HCT116 (cell line): ENCODE data around the gene PHF14. TPM values are rescaled to one million over a fixed set of nuclear protein-coding genes. Genes with fewer than 3 reads are reported as not detected.

Experiments used
- ATAC-seq: fragments of 200-7000 bp; cut with Tn5 transposase; 2 replicates; pipeline ENCODE4 v1.9.1; 2020; ENCODE audit warnings: mild to moderate bottlenecking, moderate library complexity
- BruUV-seq: library from RNA; stranded (reverse); fragments of 400-500 nt; replicated peaks from 2 replicates; lab custom pipeline; 2021; lab: Mats Ljungman, UMichigan
- CTCF ChIA-PET: fragments of 300-600 bp; sonication (Branson Sonifier 250); formaldehyde crosslinking; loops from one replicate; lab custom pipeline; 2021; ENCODE audit warnings: antibody characterized with exemption; lab: Charles Lee
- POLR2A ChIA-PET: fragments of 300-600, 350-600 bp; sonication (Branson Sonifier 250); formaldehyde crosslinking; loops from one replicate; lab custom pipeline; 2021; ENCODE audit warnings: antibody characterized with exemption; lab: Charles Lee
- RAD21 ChIA-PET, 2 experiments: fragments of 300-600 bp; sonication (Branson Sonifier 250); formaldehyde crosslinking; loops; one replicate each; lab custom pipeline; 2023; ENCODE audit warnings: low total read pairs in 2 of 2; ENCODE audit not compliant: uncharacterized antibody in 2 of 2, unreplicated experiment in 2 of 2, low non-redundant PET in 1 of 2; lab: Charles Lee
- DNase-seq: peaks from one replicate; pipeline ENCODE4 v3.0.0-alpha.2; 2010; ENCODE audit warnings: low read depth, low spot score
- H2AFZ ChIP-seq: fragments of 200-600 bp; shearing (Covaris generic), sonication (generic); 2 replicates; pipeline ENCODE4 v1.6.1; 2017; ENCODE audit warnings: low read depth, mixed run types, mixed read lengths, antibody characterized with exemption, low read length; ENCODE audit not compliant: poor library complexity, severe bottlenecking
- H3K27ac ChIP-seq: 2 replicates; pipeline ENCODE4 v1.5.1; 2012; ENCODE audit warnings: low read depth, low read length
- H3K27me3 ChIP-seq: fragments of 200-600 bp; sonication (generic); 2 replicates; pipeline ENCODE4 v1.6.1; 2016; ENCODE audit warnings: mixed run types, low read length, mixed read lengths; ENCODE audit not compliant: insufficient read depth
- H3K36me3 ChIP-seq, 2 experiments: fragments of 200-500 bp in 1 of 2; fragments of 200-600 bp in 1 of 2; sonication (Bioruptor generic) in 1 of 2; sonication (generic) in 1 of 2; 2 replicates each; pipeline versions ENCODE4 v1.5.1 to v1.6.1; 2014 to 2016; ENCODE audit warnings: low read length in 2 of 2, inconsistent platforms in 1 of 2, mixed read lengths in 1 of 2, mixed run types in 1 of 2; ENCODE audit not compliant: insufficient read depth in 2 of 2, control insufficient read depth in 1 of 2
- H3K4me1 ChIP-seq, 2 experiments: fragments of 200-600 bp in 1 of 2; sonication (generic) in 1 of 2; 2 replicates each; pipeline versions ENCODE4 v1.5.1 to v1.6.1; 2012 to 2017; ENCODE audit warnings: low read length in 2 of 2, inconsistent platforms in 1 of 2, mild to moderate bottlenecking in 1 of 2, mixed read lengths in 1 of 2, mixed run types in 1 of 2, moderate library complexity in 1 of 2; ENCODE audit not compliant: insufficient read depth in 2 of 2, control insufficient read depth in 1 of 2
- H3K4me2 ChIP-seq: fragments of 200-600 bp; sonication (generic); 2 replicates; pipeline ENCODE4 v1.6.1; 2017; ENCODE audit warnings: mixed run types, low read length, mixed read lengths
- H3K4me3 ChIP-seq, 2 experiments: fragments of 200-600 bp in 1 of 2; sonication (generic) in 1 of 2; replicated peaks in 1 of 2; 2 replicates each; pipeline ENCODE4 v1.5.1; 2011 to 2016; ENCODE audit warnings: low read length in 2 of 2, control low read depth in 1 of 2, low read depth in 1 of 2, mild to moderate bottlenecking in 1 of 2, mixed read lengths in 1 of 2, mixed run types in 1 of 2
- H3K79me2 ChIP-seq: fragments of 200-600 bp; sonication (generic); 2 replicates; pipeline ENCODE4 v1.6.1; 2017; ENCODE audit warnings: mild to moderate bottlenecking, mixed run types, low read length, moderate library complexity, mixed read lengths; ENCODE audit not compliant: insufficient read depth
- H3K9ac ChIP-seq: fragments of 200-600 bp; sonication (generic); 2 replicates; pipeline ENCODE4 v1.6.1; 2016; ENCODE audit warnings: low read length, mixed read lengths
- H3K9me2 ChIP-seq: fragments of 200-600 bp; sonication (generic), shearing (Covaris generic); 2 replicates; pipeline ENCODE4 v1.6.1; 2017; ENCODE audit warnings: mixed run types, mild to moderate bottlenecking, moderate library complexity; ENCODE audit not compliant: insufficient read depth
- H3K9me3 ChIP-seq, 2 experiments: fragments of 200-500 bp in 1 of 2; fragments of 200-600 bp in 1 of 2; sonication (Bioruptor generic) in 1 of 2; sonication (generic) in 1 of 2; 2 replicates each; pipeline ENCODE4 v1.6.1; 2014 to 2017; ENCODE audit warnings: low read length in 2 of 2, mixed read lengths in 2 of 2, inconsistent platforms in 1 of 2, low read depth in 1 of 2, mild to moderate bottlenecking in 1 of 2, mixed run types in 1 of 2, moderate library complexity in 1 of 2; ENCODE audit not compliant: control insufficient read depth in 1 of 2, insufficient read depth in 1 of 2
- H4K20me1 ChIP-seq: fragments of 200-600 bp; sonication (generic), shearing (Covaris generic); 2 replicates; pipeline ENCODE4 v1.6.1; 2017; ENCODE audit warnings: mixed run types, mild to moderate bottlenecking, moderate library complexity; ENCODE audit not compliant: insufficient read depth
- CBX3 ChIP-seq: IDR thresholded peaks from 2 replicates; pipeline ENCODE4 v1.6.1; 2012; ENCODE audit warnings: low read depth
- CEBPB ChIP-seq: IDR thresholded peaks from 2 replicates; pipeline ENCODE4 v1.6.1; 2012; ENCODE audit warnings: low read depth
- EGR1 ChIP-seq: IDR thresholded peaks from 2 replicates; pipeline ENCODE4 v1.6.1; 2012; ENCODE audit warnings: low read depth
- ELF1 ChIP-seq: IDR thresholded peaks from 2 replicates; pipeline ENCODE4 v1.6.1; 2012; ENCODE audit warnings: low read depth, borderline replicate concordance
- EZH2 ChIP-seq: fragments of 200-600 bp; sonication (generic); IDR thresholded peaks from 2 replicates; pipeline ENCODE4 v1.6.1; 2017; ENCODE audit warnings: antibody characterized with exemption, mixed run types
- EZH2phosphoT487 ChIP-seq: fragments of 200-600 bp; IDR thresholded peaks from 2 replicates; pipeline ENCODE4 v1.6.1; 2018; ENCODE audit warnings: antibody characterized with exemption, borderline replicate concordance
- FOSL1 ChIP-seq: IDR thresholded peaks from 2 replicates; pipeline ENCODE4 v1.6.1; 2012; ENCODE audit warnings: low read depth
- JUND ChIP-seq: IDR thresholded peaks from 2 replicates; pipeline ENCODE4 v1.6.1; 2012
- POLR2A ChIP-seq: IDR thresholded peaks from 2 replicates; pipeline ENCODE4 v1.7.0; 2011; ENCODE audit warnings: borderline replicate concordance; ENCODE audit not compliant: insufficient read depth, insufficient read length; ENCODE audit errors: extremely low read depth
- POLR2AphosphoS5 ChIP-seq: IDR thresholded peaks from 2 replicates; pipeline ENCODE4 v1.6.1; 2011; ENCODE audit warnings: mild to moderate bottlenecking, low read depth, low read length, moderate library complexity
- RAD21 ChIP-seq: IDR thresholded peaks from 2 replicates; pipeline ENCODE4 v1.6.1; 2012; ENCODE audit warnings: low read depth, mild to moderate bottlenecking
- SIN3A ChIP-seq: IDR thresholded peaks from 2 replicates; pipeline ENCODE4 v1.6.1; 2012; ENCODE audit warnings: low read depth
- SP1 ChIP-seq: IDR thresholded peaks from 2 replicates; pipeline ENCODE4 v1.6.1; 2012; ENCODE audit warnings: low read depth
- SRF ChIP-seq: IDR thresholded peaks from 2 replicates; pipeline ENCODE4 v1.6.1; 2012; ENCODE audit warnings: low read depth
- TCF7L2 ChIP-seq: IDR thresholded peaks from 2 replicates; pipeline ENCODE4 v1.7.0; 2011; ENCODE audit warnings: borderline replicate concordance, inconsistent platforms; ENCODE audit not compliant: insufficient read depth, insufficient read length; ENCODE audit errors: extremely low read depth
- YY1 ChIP-seq: IDR thresholded peaks from 2 replicates; pipeline ENCODE4 v1.6.1; 2011; ENCODE audit warnings: low read length, low read depth, moderate library complexity, mild to moderate bottlenecking; ENCODE audit not compliant: insufficient replicate concordance; ENCODE audit errors: extremely low read depth
- ZNF274 ChIP-seq: fragments of 200-500 bp; sonication (Bioruptor generic); IDR thresholded peaks from 2 replicates; pipeline ENCODE4 v1.6.1; 2014; ENCODE audit warnings: mild to moderate bottlenecking, low read depth, low read length, inconsistent platforms
- intact Hi-C: fragments of 100-400 bp; cut with micrococcal nuclease; formaldehyde crosslinking; loops from 2 replicates; pipeline ENCODE4 v1.10.0; 2022
- total RNA-seq: library from RNA; stranded (reverse); gene quantifications from one replicate; pipeline ENCODE4 v1.2.1, GENCODE V29; 2021; ENCODE audit not compliant: unreplicated experiment
- TF ChIP-seq, protein P1 (sequence below): IDR thresholded peaks from 2 replicates; pipeline ENCODE4 v1.6.1; 2012
- TF ChIP-seq, protein P2 (sequence below): IDR thresholded peaks from 2 replicates; pipeline ENCODE4 v1.6.1; 2012; ENCODE audit warnings: low read depth
- TF ChIP-seq, protein P3 (sequence below): IDR thresholded peaks from 2 replicates; pipeline ENCODE4 v1.6.1; 2012

Gene PHF14
- total RNA-seq, 1 experiment from 2014 or later, result 13.8 TPM

DNA sequence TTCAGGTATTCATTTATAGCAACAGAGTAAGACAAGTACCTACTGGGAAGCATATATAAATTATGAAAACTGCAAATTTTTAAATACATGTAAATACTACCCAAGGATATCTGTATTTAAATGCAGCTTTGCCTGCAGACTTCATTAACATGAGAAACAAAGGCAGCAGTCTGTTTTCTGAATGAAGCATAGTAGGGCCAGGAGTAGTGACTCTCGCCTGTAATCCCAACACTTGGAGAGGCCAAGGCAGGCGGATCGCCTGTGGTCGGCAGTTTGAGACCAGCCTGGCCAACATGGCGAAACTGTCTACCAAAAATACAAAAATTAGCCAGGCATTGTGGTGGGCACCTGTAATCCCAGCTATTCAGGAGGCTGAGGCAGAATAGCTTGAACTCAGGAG, 42.5 kb upstream of the PHF14 start (continued):
- TF ChIP-seq CBX3, result no peak
- TF ChIP-seq EGR1, result no peak
- TF ChIP-seq, protein P1, sequence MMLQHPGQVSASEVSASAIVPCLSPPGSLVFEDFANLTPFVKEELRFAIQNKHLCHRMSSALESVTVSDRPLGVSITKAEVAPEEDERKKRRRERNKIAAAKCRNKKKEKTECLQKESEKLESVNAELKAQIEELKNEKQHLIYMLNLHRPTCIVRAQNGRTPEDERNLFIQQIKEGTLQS, result no peak
- no peak for TF ChIP-seq CEBPB
- no peak for TF ChIP-seq YY1
- TF ChIP-seq TCF7L2, result no peak
- TF ChIP-seq, protein P2, sequence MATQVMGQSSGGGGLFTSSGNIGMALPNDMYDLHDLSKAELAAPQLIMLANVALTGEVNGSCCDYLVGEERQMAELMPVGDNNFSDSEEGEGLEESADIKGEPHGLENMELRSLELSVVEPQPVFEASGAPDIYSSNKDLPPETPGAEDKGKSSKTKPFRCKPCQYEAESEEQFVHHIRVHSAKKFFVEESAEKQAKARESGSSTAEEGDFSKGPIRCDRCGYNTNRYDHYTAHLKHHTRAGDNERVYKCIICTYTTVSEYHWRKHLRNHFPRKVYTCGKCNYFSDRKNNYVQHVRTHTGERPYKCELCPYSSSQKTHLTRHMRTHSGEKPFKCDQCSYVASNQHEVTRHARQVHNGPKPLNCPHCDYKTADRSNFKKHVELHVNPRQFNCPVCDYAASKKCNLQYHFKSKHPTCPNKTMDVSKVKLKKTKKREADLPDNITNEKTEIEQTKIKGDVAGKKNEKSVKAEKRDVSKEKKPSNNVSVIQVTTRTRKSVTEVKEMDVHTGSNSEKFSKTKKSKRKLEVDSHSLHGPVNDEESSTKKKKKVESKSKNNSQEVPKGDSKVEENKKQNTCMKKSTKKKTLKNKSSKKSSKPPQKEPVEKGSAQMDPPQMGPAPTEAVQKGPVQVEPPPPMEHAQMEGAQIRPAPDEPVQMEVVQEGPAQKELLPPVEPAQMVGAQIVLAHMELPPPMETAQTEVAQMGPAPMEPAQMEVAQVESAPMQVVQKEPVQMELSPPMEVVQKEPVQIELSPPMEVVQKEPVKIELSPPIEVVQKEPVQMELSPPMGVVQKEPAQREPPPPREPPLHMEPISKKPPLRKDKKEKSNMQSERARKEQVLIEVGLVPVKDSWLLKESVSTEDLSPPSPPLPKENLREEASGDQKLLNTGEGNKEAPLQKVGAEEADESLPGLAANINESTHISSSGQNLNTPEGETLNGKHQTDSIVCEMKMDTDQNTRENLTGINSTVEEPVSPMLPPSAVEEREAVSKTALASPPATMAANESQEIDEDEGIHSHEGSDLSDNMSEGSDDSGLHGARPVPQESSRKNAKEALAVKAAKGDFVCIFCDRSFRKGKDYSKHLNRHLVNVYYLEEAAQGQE, result no peak
- TF ChIP-seq POLR2AphosphoS5, result no peak
- no peak for TF ChIP-seq FOSL1
- no peak for TF ChIP-seq EZH2phosphoT487

DNA sequence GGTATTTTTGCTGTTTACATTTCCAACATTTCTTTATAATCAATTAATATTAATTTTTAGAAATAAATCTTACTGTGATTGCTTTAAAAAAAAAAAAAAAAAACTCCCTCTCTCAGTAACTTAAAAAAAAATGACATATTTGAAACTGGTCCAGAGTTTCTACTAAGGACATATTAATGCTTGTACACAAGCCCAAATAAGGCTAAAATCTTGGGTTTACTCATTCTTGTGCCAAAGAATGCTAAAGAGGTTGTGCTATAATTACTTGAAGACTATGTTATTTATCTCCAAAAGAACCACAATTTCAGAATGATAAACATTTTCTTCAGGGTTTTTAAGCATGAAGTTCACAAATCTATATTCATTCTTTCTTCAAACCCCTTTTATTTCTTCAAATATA, 39.4 kb upstream of the PHF14 start:
- Histone ChIP-seq H3K9ac (no peak overlapping the region), H3K4me1 (peaks cover 6 to 9% of the 10 kb centered on the region in 2 experiments; a peak in 3 of 4 replicates), H3K36me3 (peaks cover 22 to 24% of the 10 kb centered on the region in 2 experiments; a peak in 3 of 4 replicates), H3K9me3 (no peaks in the 10 kb centered on the region), H3K79me2 (peaks cover 42% of the 10 kb centered on the region), H3K4me3 (no peak overlapping the region), H3K4me2 (no peak overlapping the region), H2AFZ (no peak overlapping the region), H3K9me2 (no peaks in the 10 kb centered on the region), H3K27me3 (no peaks in the 10 kb centered on the region), H3K27ac (no peak overlapping the region), H4K20me1 (no peaks in the 10 kb centered on the region)
- intact Hi-C loops, result no loop called here
- POLR2A ChIA-PET, result no interaction called here
- RAD21 ChIA-PET, result no interaction called here
- CTCF ChIA-PET, result no interaction called here
- BruUV-seq, result no TSS peak
- ATAC-seq (no peak), DNase-seq (no peak)
- TF ChIP-seq POLR2A (no peak), SP1 (no peak), EZH2 (no peak), RAD21 (no peak), SRF (no peak), JUND (no peak), POLR2AphosphoS5 (no peak), TCF7L2 (no peak), ELF1 (no peak), EZH2phosphoT487 (no peak), EGR1 (no peak), ZNF274 (no peak), SIN3A (no peak), CBX3 (no peak), YY1 (no peak)
- TF ChIP-seq, protein P1, result no peak
- TF ChIP-seq, protein P3, sequence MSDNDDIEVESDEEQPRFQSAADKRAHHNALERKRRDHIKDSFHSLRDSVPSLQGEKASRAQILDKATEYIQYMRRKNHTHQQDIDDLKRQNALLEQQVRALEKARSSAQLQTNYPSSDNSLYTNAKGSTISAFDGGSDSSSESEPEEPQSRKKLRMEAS, result no peak
